Stimulated activated CD8-positive, alpha-beta memory T cell treated with anti-CD3 and anti-CD28 coated beads, Interleukin-15, amount 100 ng/mL, for 24 hours (primary cell): ENCODE results near the gene CAD.
"Not testable (repeated sequence)": the region's sequence is repeated elsewhere in the genome, so short reads cannot be mapped to it uniquely, and the experiment has no call there.

ENCODE experiments used
- DNase-seq: peaks from one replicate; pipeline ENCODE4 v3.0.0-alpha.2; 2020; ENCODE audit warnings: low read depth

Gene CAD

GRCh38 chr2:27217173-27218121 is at the start of gene CAD:
TSS of gene CAD (plus strand) at chr2:27217369. CDS start at chr2:27217552, 183 bp downstream.
- DNase-seq, result peak; percentile 79

GRCh38 chr2:27170581-27171337 is 46.4 kb upstream of the CAD start:
- DNase-seq, result no peak

GRCh38 chr2:27171351-27171848 is 45.8 kb upstream of the CAD start:
- no peak for DNase-seq

- no peak for DNase-seq
These were observed 42.5 kb upstream of the CAD start for GRCh38 chr2:27174638-27175037.

GRCh38 chr2:27175330-27175729 is 41.8 kb upstream of the CAD start:
- no peak for DNase-seq

- DNase-seq, result not testable (repeated sequence)
These were observed 41.4 kb upstream of the CAD start for GRCh38 chr2:27175781-27176180.

GRCh38 chr2:27177441-27178351 is 39.5 kb upstream of the CAD start:
- DNase-seq, result no peak

GRCh38 chr2:27178469-27178868 is 38.7 kb upstream of the CAD start:
- no peak for DNase-seq

- no peak for DNase-seq
These were observed 37.7 kb upstream of the CAD start for GRCh38 chr2:27179344-27180000.

- no peak for DNase-seq
These were observed 34.8 kb upstream of the CAD start for GRCh38 chr2:27182346-27182745.

GRCh38 chr2:27184115-27184514 is 33.1 kb upstream of the CAD start:
- DNase-seq, result no peak

GRCh38 chr2:27185331-27186026 is 31.7 kb upstream of the CAD start:
- no peak for DNase-seq

GRCh38 chr2:27186613-27187345 is 30.4 kb upstream of the CAD start:
- DNase-seq, result no peak

GRCh38 chr2:27189989-27190388 is 27.2 kb upstream of the CAD start:
- no peak for DNase-seq

GRCh38 chr2:27191070-27191829 is 25.9 kb upstream of the CAD start:
- no peak for DNase-seq

GRCh38 chr2:27194538-27195354 is 22.4 kb upstream of the CAD start:
- no peak for DNase-seq

- DNase-seq, result not testable (repeated sequence)
These were observed 21.4 kb upstream of the CAD start for GRCh38 chr2:27195799-27196198.

- not testable (repeated sequence) for DNase-seq
These were observed 19.1 kb upstream of the CAD start for GRCh38 chr2:27198068-27198467.
